Measurements from ENCODE around the gene GSTA2.
"Not testable (repeated sequence)": the region's sequence is repeated elsewhere in the genome, so short reads cannot be mapped to it uniquely, and the experiment has no call there.

GSTA2 gene

GRCh38 chr6:52724406-52725121, 38.7 kb downstream of the GSTA2 start:
- peak; percentile 16 for DNase-seq

- DNase-seq, result no peak
These were observed 39.3 kb downstream of the GSTA2 start for GRCh38 chr6:52724042-52724405.

GRCh38 chr6:52720321-52720720, 43.0 kb downstream of the GSTA2 start:
- no peak for DNase-seq

- no peak for DNase-seq
These were observed 44.7 kb downstream of the GSTA2 start for GRCh38 chr6:52718550-52718949.

- not testable (repeated sequence) for DNase-seq
These were observed 48.5 kb downstream of the GSTA2 start for GRCh38 chr6:52714761-52715160.

- no peak for DNase-seq
These were observed 51.1 kb downstream of the GSTA2 start for GRCh38 chr6:52712136-52712535.

GRCh38 chr6:52707963-52708680, 55.2 kb downstream of the GSTA2 start:
- DNase-seq, result no peak

- no peak for DNase-seq
These were observed 57.3 kb downstream of the GSTA2 start for GRCh38 chr6:52706001-52706400.

- DNase-seq, result not testable (repeated sequence)
These were observed 58.3 kb downstream of the GSTA2 start for GRCh38 chr6:52704781-52705502.

GRCh38 chr6:52704060-52704459, 59.2 kb downstream of the GSTA2 start:
- no peak for DNase-seq

Measured in NCI-H526 treated with DMSO at 0.1 percent for 48 hours (cell line).